Upper lobe of right lung (tissue), 1 donor: Measurements from ENCODE around the gene E2F6. TPM values are rescaled to one million over a fixed set of nuclear protein-coding genes. Genes with fewer than 3 reads are reported as not detected.

Experiments used
- ATAC-seq: fragments of 200-7000 bp; cut with Tn5 transposase; one replicate; pipeline ENCODE4 v1.9.1; 2020; ENCODE audit warnings: mild to moderate bottlenecking, moderate library complexity
- DNase-seq: peaks from one replicate; pipeline ENCODE4 v3.0.0-alpha.2; 2020
- H3K27ac ChIP-seq: fragments of 200-600 bp; one replicate; pipeline ENCODE4 v1.8.0; 2022
- H3K27me3 ChIP-seq: fragments of 200-600 bp; one replicate; pipeline ENCODE4 v1.8.0; 2022; ENCODE audit warnings: mild to moderate bottlenecking
- H3K36me3 ChIP-seq: fragments of 200-600 bp; one replicate; pipeline ENCODE4 v1.8.0; 2022
- H3K4me1 ChIP-seq: fragments of 200-600 bp; one replicate; pipeline ENCODE4 v1.8.0; 2022
- H3K4me3 ChIP-seq: fragments of 200-600 bp; one replicate; pipeline ENCODE4 v1.8.0; 2022; ENCODE audit warnings: mild to moderate bottlenecking
- H3K9me3 ChIP-seq: fragments of 200-600 bp; one replicate; pipeline ENCODE4 v1.8.0; 2022
- CTCF ChIP-seq: fragments of 200-600 bp; IDR thresholded peaks from one replicate; pipeline ENCODE4 v1.8.0; 2022; ENCODE audit warnings: antibody characterized with exemption
- intact Hi-C: fragments of 100-400 bp; cut with DNase I; formaldehyde crosslinking; loops from one replicate; pipeline ENCODE4 v1.11.0; 2022
- total RNA-seq: library from RNA; stranded (reverse); fragmentation: NEBNext Ultra II Directional; extraction: Animal tissue kit (Norgen Biotek cat#: 25700); gene quantifications from one replicate; pipeline ENCODE4 v1.2.1, GENCODE V29; 2021
- donor health status: DM: no; HTN: yes; CAD: no; lungs with severe emphysema.

The E2F6 gene
- total RNA-seq, 1 donor from 2014 or later: 14.5 TPM

GRCh38 chr2:11419781-11420180, 46.2 kb downstream of the E2F6 start:
- no peaks in the 10 kb centered on the region for H3K27me3 ChIP-seq
- no peak overlapping the region for H3K4me3 ChIP-seq
- H3K9me3 ChIP-seq: no peaks in the 10 kb centered on the region
- DNase-seq: no peak
- no peak for TF ChIP-seq CTCF
- no peaks in the 10 kb centered on the region for H3K4me1 ChIP-seq
- no peak for ATAC-seq
- no peaks in the 10 kb centered on the region for H3K36me3 ChIP-seq
- H3K27ac ChIP-seq: no peak overlapping the region
- intact Hi-C loops: loop anchor here (10.0 kb wide), 2 partner anchors 185 to 285 kb away; a partner anchor contains a TSS

- Histone ChIP-seq H3K4me3 (no peak overlapping the region), H3K4me1 (no peaks in the 10 kb centered on the region), H3K27ac (no peak overlapping the region), H3K9me3 (no peaks in the 10 kb centered on the region), H3K36me3 (no peaks in the 10 kb centered on the region), H3K27me3 (no peaks in the 10 kb centered on the region)
- ATAC-seq: peak; percentile 64
- DNase-seq: no peak
- intact Hi-C loops: loop anchor here (10.0 kb wide), 2 partner anchors 183 to 283 kb away; a partner anchor contains a TSS
- TF ChIP-seq CTCF: peak; percentile 42
Observed at GRCh38 chr2:11417946-11418585, 47.9 kb downstream of the E2F6 start.

GRCh38 chr2:11416931-11417330, 49.0 kb downstream of the E2F6 start:
- H3K9me3 ChIP-seq: no peaks in the 10 kb centered on the region
- DNase-seq (no peak), ATAC-seq (no peak)
- TF ChIP-seq CTCF: no peak
- H3K4me3 ChIP-seq: no peak overlapping the region
- H3K36me3 ChIP-seq: no peaks in the 10 kb centered on the region
- H3K27me3 ChIP-seq: no peaks in the 10 kb centered on the region
- H3K27ac ChIP-seq: no peak overlapping the region
- intact Hi-C loops: loop anchor here (10.0 kb wide), 2 partner anchors 182 to 282 kb away; a partner anchor contains a TSS
- peaks cover 4% of the 10 kb centered on the region for H3K4me1 ChIP-seq

GRCh38 chr2:11416186-11416585, 49.8 kb downstream of the E2F6 start:
- no peak for TF ChIP-seq CTCF
- no peaks in the 10 kb centered on the region for H3K36me3 ChIP-seq
- H3K27ac ChIP-seq: no peak overlapping the region
- intact Hi-C loops: loop anchor here (10.0 kb wide), 2 partner anchors 181 to 281 kb away; a partner anchor contains a TSS
- no peaks in the 10 kb centered on the region for H3K27me3 ChIP-seq
- ATAC-seq: no peak
- no peak overlapping the region for H3K4me3 ChIP-seq
- H3K4me1 ChIP-seq: peaks cover 10% of the 10 kb centered on the region
- no peak for DNase-seq
- H3K9me3 ChIP-seq: no peaks in the 10 kb centered on the region

- no peaks in the 10 kb centered on the region for H3K27me3 ChIP-seq
- ATAC-seq (no peak), DNase-seq (no peak)
- H3K4me1 ChIP-seq: peaks cover 12% of the 10 kb centered on the region
- no peak overlapping the region for H3K4me3 ChIP-seq
- no peak overlapping the region for H3K27ac ChIP-seq
- intact Hi-C loops: loop anchor here (10.0 kb wide), 2 partner anchors 180 to 280 kb away; a partner anchor contains a TSS
- no peaks in the 10 kb centered on the region for H3K9me3 ChIP-seq
- no peaks in the 10 kb centered on the region for H3K36me3 ChIP-seq
- no peak for TF ChIP-seq CTCF
Observed at GRCh38 chr2:11414372-11415124, 51.4 kb downstream of the E2F6 start.
